Loucy (cell line): ENCODE data around the gene MYADML2.

ENCODE experiments used
- H2AFZ ChIP-seq: fragments of 200-600 bp; sonication (generic); 2 replicates; pipeline ENCODE4 v1.6.0; 2016; ENCODE audit warnings: antibody characterized with exemption, mild to moderate bottlenecking, low read length, moderate library complexity
- H3F3A ChIP-seq: fragments of 200-600 bp; 2 replicates; pipeline ENCODE4 v1.6.0; 2016; ENCODE audit warnings: antibody characterized with exemption, low read depth, mild to moderate bottlenecking
- H3K27me3 ChIP-seq: fragments of 200-600 bp; sonication (generic); 2 replicates; pipeline ENCODE4 v1.6.1; 2014; ENCODE audit warnings: low read length, mild to moderate bottlenecking; ENCODE audit not compliant: insufficient read depth, poor library complexity, severe bottlenecking
- H3K36me3 ChIP-seq: fragments of 200-600 bp; sonication (generic); 2 replicates; pipeline ENCODE4 v1.6.1; 2016; ENCODE audit warnings: low read length; ENCODE audit not compliant: insufficient read depth
- H3K4me1 ChIP-seq: fragments of 200-600 bp; sonication (generic); 2 replicates; pipeline ENCODE4 v1.5.1; 2014; ENCODE audit warnings: low read length, mild to moderate bottlenecking; ENCODE audit not compliant: insufficient read depth, poor library complexity, severe bottlenecking
- H3K4me2 ChIP-seq: fragments of 200-600 bp; sonication (generic); 2 replicates; pipeline ENCODE4 v1.6.0; 2014; ENCODE audit warnings: antibody characterized with exemption, low read length, low read depth, mild to moderate bottlenecking; ENCODE audit not compliant: poor library complexity, severe bottlenecking
- H3K4me3 ChIP-seq: fragments of 200-600 bp; sonication (generic); 2 replicates; pipeline ENCODE4 v1.5.1; 2014; ENCODE audit warnings: low read length, mild to moderate bottlenecking, mixed read lengths; ENCODE audit not compliant: poor library complexity, severe bottlenecking
- H3K79me2 ChIP-seq: fragments of 200-600 bp; sonication (generic); 2 replicates; pipeline ENCODE4 v1.6.1; 2014; ENCODE audit warnings: low read length; ENCODE audit not compliant: insufficient read depth
- H3K9ac ChIP-seq: fragments of 200-600 bp; sonication (generic); 2 replicates; pipeline ENCODE4 v1.6.0; 2014; ENCODE audit warnings: mild to moderate bottlenecking, low read depth, low read length, moderate library complexity; ENCODE audit not compliant: poor library complexity, severe bottlenecking
- H3K9me2 ChIP-seq: fragments of 200-600 bp; sonication (generic); replicated peaks from 2 replicates; pipeline ENCODE4 v1.6.1; 2016; ENCODE audit warnings: low read depth, low read length, mixed read lengths
- H3K9me3 ChIP-seq: fragments of 200-600 bp; sonication (generic); 2 replicates; pipeline ENCODE4 v1.6.1; 2014; ENCODE audit warnings: mild to moderate bottlenecking, antibody characterized with exemption, low read length, low read depth; ENCODE audit not compliant: insufficient read depth
- H4K20me1 ChIP-seq: fragments of 200-600 bp; sonication (generic); 2 replicates; pipeline ENCODE4 v1.6.0; 2014; ENCODE audit warnings: antibody characterized with exemption, low read length, mild to moderate bottlenecking; ENCODE audit not compliant: insufficient read depth, poor library complexity, severe bottlenecking
- EZH2phosphoT487 ChIP-seq: fragments of 200-600 bp; IDR thresholded peaks from 2 replicates; pipeline ENCODE4 v1.6.1; 2018; ENCODE audit warnings: antibody characterized with exemption, mild to moderate bottlenecking, moderate library complexity, borderline replicate concordance
- TF ChIP-seq, protein P1 (sequence below): fragments of 200-600 bp; sonication (generic); conservative IDR thresholded peaks from 2 replicates; pipeline ENCODE4 v1.5.1; 2014; ENCODE audit warnings: mild to moderate bottlenecking, antibody characterized with exemption, low read length

Gene MYADML2

GRCh38 chr17:81909966-81910839 is 36.8 kb downstream of the MYADML2 start:
- TF ChIP-seq, protein P1, sequence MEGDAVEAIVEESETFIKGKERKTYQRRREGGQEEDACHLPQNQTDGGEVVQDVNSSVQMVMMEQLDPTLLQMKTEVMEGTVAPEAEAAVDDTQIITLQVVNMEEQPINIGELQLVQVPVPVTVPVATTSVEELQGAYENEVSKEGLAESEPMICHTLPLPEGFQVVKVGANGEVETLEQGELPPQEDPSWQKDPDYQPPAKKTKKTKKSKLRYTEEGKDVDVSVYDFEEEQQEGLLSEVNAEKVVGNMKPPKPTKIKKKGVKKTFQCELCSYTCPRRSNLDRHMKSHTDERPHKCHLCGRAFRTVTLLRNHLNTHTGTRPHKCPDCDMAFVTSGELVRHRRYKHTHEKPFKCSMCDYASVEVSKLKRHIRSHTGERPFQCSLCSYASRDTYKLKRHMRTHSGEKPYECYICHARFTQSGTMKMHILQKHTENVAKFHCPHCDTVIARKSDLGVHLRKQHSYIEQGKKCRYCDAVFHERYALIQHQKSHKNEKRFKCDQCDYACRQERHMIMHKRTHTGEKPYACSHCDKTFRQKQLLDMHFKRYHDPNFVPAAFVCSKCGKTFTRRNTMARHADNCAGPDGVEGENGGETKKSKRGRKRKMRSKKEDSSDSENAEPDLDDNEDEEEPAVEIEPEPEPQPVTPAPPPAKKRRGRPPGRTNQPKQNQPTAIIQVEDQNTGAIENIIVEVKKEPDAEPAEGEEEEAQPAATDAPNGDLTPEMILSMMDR = no peak
- TF ChIP-seq EZH2phosphoT487 = no peak
- H3K4me3 ChIP-seq = peak overlapping the region; percentile 87
- H2AFZ ChIP-seq = peak overlapping the region; percentile 68; the same call in 1 of the 2 replicates
- H3K4me2 ChIP-seq = peak overlapping the region; percentile 91
- no peaks in the 10 kb centered on the region for H3K9me3 ChIP-seq
- H3K9ac ChIP-seq = peak overlapping the region; percentile 88
- peaks cover 14% of the 10 kb centered on the region for H3K4me1 ChIP-seq
- H3K9me2 ChIP-seq = no peaks in the 10 kb centered on the region
- H3F3A ChIP-seq = no peaks in the 10 kb centered on the region
- peaks cover 26% of the 10 kb centered on the region for H3K79me2 ChIP-seq
- H3K27me3 ChIP-seq = no peaks in the 10 kb centered on the region
- peaks cover 19% of the 10 kb centered on the region for H4K20me1 ChIP-seq
- peaks cover 23% of the 10 kb centered on the region; the same call in 1 of the 2 replicates for H3K36me3 ChIP-seq

DNA sequence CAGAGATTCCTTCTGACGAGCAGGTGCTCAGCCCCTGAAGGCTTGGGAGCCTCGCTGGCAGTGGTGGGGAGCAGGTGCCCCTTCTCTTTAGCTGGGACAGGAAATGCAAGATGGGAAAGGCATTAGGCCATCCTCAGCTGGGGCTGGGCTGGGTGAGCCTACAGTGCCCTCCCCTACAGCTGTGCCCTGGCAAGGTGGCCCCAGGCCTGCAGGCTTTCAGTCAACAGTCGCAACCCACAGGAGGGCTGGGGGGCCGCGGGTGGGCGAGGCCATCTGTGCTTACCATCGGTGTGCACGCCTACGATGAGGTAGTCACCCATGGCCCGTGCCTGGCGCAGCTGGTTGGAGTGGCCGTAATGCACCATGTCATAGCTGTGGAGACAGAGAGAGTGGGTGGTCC is 37.8 kb downstream of the MYADML2 start:
- H3K4me2 ChIP-seq = peak overlapping the region; percentile 91
- peaks cover 15% of the 10 kb centered on the region; the same call in 1 of the 2 replicates for H3K36me3 ChIP-seq
- peaks cover 21% of the 10 kb centered on the region for H3K79me2 ChIP-seq
- H3K4me3 ChIP-seq = peak overlapping the region; percentile 87
- peak overlapping the region; percentile 88 for H3K9ac ChIP-seq
- no peaks in the 10 kb centered on the region for H3K27me3 ChIP-seq
- no peaks in the 10 kb centered on the region for H3K9me3 ChIP-seq
- H3K4me1 ChIP-seq = peaks cover 14% of the 10 kb centered on the region
- no peak for TF ChIP-seq EZH2phosphoT487
- TF ChIP-seq, protein P1 = no peak
- peaks cover 18% of the 10 kb centered on the region for H4K20me1 ChIP-seq
- no peaks in the 10 kb centered on the region for H3F3A ChIP-seq
- no peaks in the 10 kb centered on the region for H3K9me2 ChIP-seq
- no peak overlapping the region for H2AFZ ChIP-seq

GRCh38 chr17:81908793-81909192 is 38.2 kb downstream of the MYADML2 start:
- peaks cover 14% of the 10 kb centered on the region for H3K4me1 ChIP-seq
- peak overlapping the region; percentile 91 for H3K4me2 ChIP-seq
- H3F3A ChIP-seq = no peaks in the 10 kb centered on the region
- H3K9ac ChIP-seq = no peak overlapping the region
- peaks cover 21% of the 10 kb centered on the region for H3K79me2 ChIP-seq
- peaks cover 11% of the 10 kb centered on the region; the same call in 1 of the 2 replicates for H3K36me3 ChIP-seq
- H2AFZ ChIP-seq = no peak overlapping the region
- no peak overlapping the region for H3K4me3 ChIP-seq
- no peaks in the 10 kb centered on the region for H3K9me3 ChIP-seq
- H3K9me2 ChIP-seq = no peaks in the 10 kb centered on the region
- H4K20me1 ChIP-seq = peaks cover 18% of the 10 kb centered on the region
- H3K27me3 ChIP-seq = no peaks in the 10 kb centered on the region
- TF ChIP-seq EZH2phosphoT487 = no peak
- TF ChIP-seq, protein P1 = no peak
